ENCODE results near the gene CRACDL.

The CRACDL gene

GRCh38 chr2:98914713-98915580 is 21.1 kb downstream of the CRACDL start:
- H3K4me3 ChIP-seq (ENCODE audit: low read depth, low read length), result no peak overlapping the region
- TF ChIP-seq CTCF (IDR thresholded peaks at IDR 0.05; ENCODE audit: low read depth, low read length), result no peak

- H3K4me3 ChIP-seq (ENCODE audit: low read depth, low read length), result no peak overlapping the region
Measured at GRCh38 chr2:98913916-98914712, 21.9 kb downstream of the CRACDL start.

GRCh38 chr2:98912957-98913915 is 22.8 kb downstream of the CRACDL start:
- no peak for TF ChIP-seq CTCF (IDR thresholded peaks at IDR 0.05; ENCODE audit: low read depth, low read length)
- no peak overlapping the region for H3K4me3 ChIP-seq (ENCODE audit: low read depth, low read length)

More at GRCh38 chr2:98913916-98914712, 21.9 kb downstream of the CRACDL start:
- TF ChIP-seq CTCF (IDR thresholded peaks at IDR 0.05; ENCODE audit: low read depth, low read length), result no peak

- no peak for TF ChIP-seq CTCF (IDR thresholded peaks at IDR 0.05; ENCODE audit: low read depth, low read length)
- no peak overlapping the region for H3K4me3 ChIP-seq (ENCODE audit: low read depth, low read length)
Measured at GRCh38 chr2:98912221-98912851, 23.7 kb downstream of the CRACDL start.

- TF ChIP-seq CTCF (IDR thresholded peaks at IDR 0.05; ENCODE audit: low read depth, low read length), result no peak
- H3K4me3 ChIP-seq (ENCODE audit: low read depth, low read length), result no peak overlapping the region
Measured at GRCh38 chr2:98911376-98912154, 24.5 kb downstream of the CRACDL start.

GRCh38 chr2:98911126-98911375 is 25.0 kb downstream of the CRACDL start:
- H3K4me3 ChIP-seq (ENCODE audit: low read depth, low read length), result no peak overlapping the region
- TF ChIP-seq CTCF (IDR thresholded peaks at IDR 0.05; ENCODE audit: low read depth, low read length), result no peak
